H9 (cell line): Measurements from ENCODE around the gene ANKRD11. TPM values are rescaled to one million over a fixed set of nuclear protein-coding genes. Genes with fewer than 3 reads are reported as not detected.
A peak's percentile ranks its signal among the peaks of the same experiment; 100 is the strongest.

Experiments
- DNase-seq: peaks from one replicate; pipeline ENCODE4 v3.0.0-alpha.2; 2017
- H2AFZ ChIP-seq: one replicate; pipeline ENCODE4 v1.6.1; 2013; ENCODE audit warnings: mild to moderate bottlenecking, low read length, control low read depth, moderate library complexity
- H2AK5ac ChIP-seq: 2 replicates; pipeline ENCODE4 v1.6.1; 2013; ENCODE audit warnings: low read length, control low read depth, mixed read lengths; ENCODE audit not compliant: insufficient read length
- H2BK120ac ChIP-seq: one replicate; pipeline ENCODE4 v1.6.1; 2013; ENCODE audit warnings: low read depth, mild to moderate bottlenecking, low read length, control low read depth, inconsistent platforms; ENCODE audit not compliant: poor library complexity, severe bottlenecking
- H2BK12ac ChIP-seq: 2 replicates; pipeline ENCODE4 v1.6.1; 2013; ENCODE audit warnings: low read length, control low read depth, mixed read lengths, low read depth; ENCODE audit not compliant: insufficient read length
- H2BK15ac ChIP-seq: 2 replicates; pipeline ENCODE4 v1.6.1; 2013; ENCODE audit warnings: low read depth, low read length, control low read depth
- H2BK20ac ChIP-seq: one replicate; pipeline ENCODE4 v1.6.1; 2013; ENCODE audit warnings: low read depth, mild to moderate bottlenecking, low read length, control low read depth, inconsistent platforms; ENCODE audit not compliant: poor library complexity, severe bottlenecking
- H2BK5ac ChIP-seq: 2 replicates; pipeline ENCODE4 v1.6.1; 2013; ENCODE audit warnings: low read length, control low read depth, mixed read lengths; ENCODE audit not compliant: insufficient read length
- H3K14ac ChIP-seq: 2 replicates; pipeline ENCODE4 v1.6.1; 2013; ENCODE audit warnings: low read length, control low read depth; ENCODE audit not compliant: insufficient read depth
- H3K18ac ChIP-seq: 2 replicates; pipeline ENCODE4 v1.6.1; 2013; ENCODE audit warnings: low read depth, mild to moderate bottlenecking, mixed read lengths, low read length, control low read depth; ENCODE audit not compliant: insufficient read length
- H3K23ac ChIP-seq: 2 replicates; pipeline ENCODE4 v1.6.1; 2013; ENCODE audit warnings: low read length, control low read depth, mixed read lengths, low read depth; ENCODE audit not compliant: insufficient read length
- H3K23me2 ChIP-seq: 2 replicates; pipeline ENCODE4 v1.6.1; 2013; ENCODE audit warnings: low read depth, mild to moderate bottlenecking, mixed read lengths, low read length, control low read depth; ENCODE audit not compliant: insufficient read length, poor library complexity, severe bottlenecking
- H3K27ac ChIP-seq: 2 replicates; pipeline ENCODE4 v1.5.1; 2013; ENCODE audit warnings: low read length, control low read depth, mixed read lengths, low read depth; ENCODE audit not compliant: insufficient read length
- H3K27me3 ChIP-seq: 2 replicates; pipeline ENCODE4 v1.6.1; 2013; ENCODE audit warnings: low read length, control low read depth, inconsistent platforms; ENCODE audit not compliant: insufficient read depth
- H3K4ac ChIP-seq: 2 replicates; pipeline ENCODE4 v1.6.1; 2013; ENCODE audit warnings: low read depth, mild to moderate bottlenecking, control low read depth, inconsistent platforms, low read length, moderate library complexity
- H3K4me1 ChIP-seq: 2 replicates; pipeline ENCODE4 v1.6.1; 2013; ENCODE audit warnings: low read length, control low read depth, inconsistent platforms; ENCODE audit not compliant: insufficient read depth
- H3K4me2 ChIP-seq: 2 replicates; pipeline ENCODE4 v1.6.1; 2013; ENCODE audit warnings: low read length, control low read depth, mixed read lengths; ENCODE audit not compliant: insufficient read length, insufficient read depth
- H3K56ac ChIP-seq: 2 replicates; pipeline ENCODE4 v1.6.1; 2013; ENCODE audit warnings: low read depth, mild to moderate bottlenecking, mixed read lengths, low read length, control low read depth; ENCODE audit not compliant: insufficient read length
- H3K79me1 ChIP-seq: 2 replicates; pipeline ENCODE4 v1.6.1; 2013; ENCODE audit warnings: low read depth, mild to moderate bottlenecking, moderate library complexity, low read length, control low read depth, inconsistent platforms; ENCODE audit not compliant: insufficient read depth, poor library complexity, severe bottlenecking
- H3K79me2 ChIP-seq: 2 replicates; pipeline ENCODE4 v1.6.1; 2013; ENCODE audit warnings: low read length, control low read depth, inconsistent platforms; ENCODE audit not compliant: insufficient read depth
- H3K9ac ChIP-seq: 2 replicates; pipeline ENCODE4 v1.6.1; 2013; ENCODE audit warnings: low read length, control low read depth, mixed read lengths; ENCODE audit not compliant: insufficient read length; ENCODE audit errors: extremely low read depth
- H3K9me3 ChIP-seq: one replicate; pipeline ENCODE4 v1.6.1; 2013; ENCODE audit warnings: low read depth, low read length, inconsistent platforms; ENCODE audit not compliant: control insufficient read depth
- H3T11ph ChIP-seq: one replicate; pipeline ENCODE4 v1.6.1; 2013; ENCODE audit warnings: mild to moderate bottlenecking, low read length, control low read depth, inconsistent platforms
- H4K20me1 ChIP-seq: one replicate; pipeline ENCODE4 v1.6.1; 2013; ENCODE audit not compliant: control insufficient read depth, insufficient read length, insufficient read depth
- H4K5ac ChIP-seq: 2 replicates; pipeline ENCODE4 v1.6.1; 2013; ENCODE audit warnings: low read depth, mild to moderate bottlenecking, mixed read lengths, low read length, control low read depth; ENCODE audit not compliant: insufficient read length
- H4K8ac ChIP-seq: replicated peaks from 2 replicates; pipeline ENCODE4 v1.6.1; 2013; ENCODE audit warnings: low read length, control low read depth, mixed read lengths, low read depth; ENCODE audit not compliant: insufficient read length
- H4K91ac ChIP-seq: 2 replicates; pipeline ENCODE4 v1.6.1; 2013; ENCODE audit warnings: low read depth, mild to moderate bottlenecking, moderate library complexity, mixed read lengths, low read length, control low read depth; ENCODE audit not compliant: insufficient read length
- H3K27ac Mint-ChIP-seq, 3 experiments: 2 replicates in 2 of 3; 3 replicates in 1 of 3; pipeline ENCODE4 v1.8.0; 2020 to 2021; ENCODE audit warnings: mixed read lengths in 3 of 3, mild to moderate bottlenecking in 1 of 3, moderate library complexity in 1 of 3
- H3K27me3 Mint-ChIP-seq: 2 replicates; pipeline ENCODE4 v1.8.0; 2021; ENCODE audit warnings: low read depth, mild to moderate bottlenecking, moderate library complexity, mixed read lengths
- H3K36me3 Mint-ChIP-seq, 3 experiments: 2 replicates in 2 of 3; 3 replicates in 1 of 3; pipeline ENCODE4 v1.8.0; 2020 to 2021; ENCODE audit warnings: low read depth in 3 of 3, mixed read lengths in 3 of 3; ENCODE audit not compliant: insufficient read depth in 1 of 3
- H3K4me1 Mint-ChIP-seq, 2 experiments: 2 replicates each; pipeline ENCODE4 v1.8.0; 2020; ENCODE audit warnings: mixed read lengths in 2 of 2
- H3K4me3 Mint-ChIP-seq, 2 experiments: 2 replicates in 1 of 2; 3 replicates in 1 of 2; pipeline ENCODE4 v1.8.0; 2020 to 2021; ENCODE audit warnings: mild to moderate bottlenecking in 2 of 2, mixed read lengths in 2 of 2, moderate library complexity in 1 of 2
- H3K9me3 Mint-ChIP-seq, 2 experiments: 2 replicates in 1 of 2; 3 replicates in 1 of 2; pipeline ENCODE4 v1.8.0; 2020; ENCODE audit warnings: mild to moderate bottlenecking in 2 of 2, mixed read lengths in 2 of 2, moderate library complexity in 1 of 2
- WGBS: extraction: QIAGEN DNeasy Blood & Tissue Kit; methylation state at CpG from one replicate; pipeline ENCODE4 v1.1.7; 2013; ENCODE audit warnings: missing lambda C conversion rate, low lambda C conversion rate, mixed read lengths; ENCODE audit not compliant: insufficient read length; ENCODE audit errors: extremely low coverage; 5-methylcytosine and 5-hydroxymethylcytosine counted together
- total RNA-seq: library from RNA; stranded (reverse); gene quantifications from 2 replicates; pipeline ENCODE4 v1.2.1, GENCODE V29; 2021
- TF ChIP-seq, protein P1 (sequence below): fragments of 200-600 bp; sonication (generic); conservative IDR thresholded peaks from 3 replicates; pipeline ENCODE4 v1.8.0; 2021; ENCODE audit warnings: antibody characterized with exemption, mild to moderate bottlenecking

Gene ANKRD11
- total RNA-seq, 1 experiment from 2014 or later = 181 TPM

GRCh38 chr16:89453501-89454321, 36.6 kb downstream of the ANKRD11 start:
- Histone ChIP-seq H3K79me2 (peaks cover 79% of the 10 kb centered on the region), H2BK20ac (no peak overlapping the region), H3K18ac (no peak overlapping the region), H4K8ac (no peak overlapping the region), H4K5ac (no peak overlapping the region), H3K4me1 (no peaks in the 10 kb centered on the region; the same call in 1 of the 2 replicates), H4K20me1 (no peaks in the 10 kb centered on the region), H3K4me2 (no peak overlapping the region), H3K23ac (no peak overlapping the region), H3K27ac (no peak overlapping the region), H3K23me2 (no peaks in the 10 kb centered on the region), H2BK15ac (no peak overlapping the region), H3K9ac (no peak overlapping the region), H2BK12ac (no peak overlapping the region), H3K56ac (no peak overlapping the region), H3K14ac (no peak overlapping the region), H2BK5ac (no peak overlapping the region), H3T11ph (no peak overlapping the region), H3K27me3 (no peaks in the 10 kb centered on the region), H2BK120ac (no peak overlapping the region), H4K91ac (no peak overlapping the region), H3K9me3 (no peaks in the 10 kb centered on the region), H3K4ac (no peak overlapping the region), H3K79me1 (peaks cover 11% of the 10 kb centered on the region), H2AK5ac (no peak overlapping the region), H2AFZ (no peak overlapping the region)
- H3K4me1 Mint-ChIP-seq = peaks cover 28 to 29% of the 10 kb centered on the region in 2 experiments
- DNase-seq = no peak
- WGBS = no CpG with 5 or more reads among the region's 13 CpGs
- no peak overlapping the region; a peak in 1 of 5 replicates for H3K4me3 Mint-ChIP-seq
- no peaks in the 10 kb centered on the region for H3K27me3 Mint-ChIP-seq
- H3K36me3 Mint-ChIP-seq = peaks cover 1 to 11% (median 9%) of the 10 kb centered on the region in 3 experiments; a peak in 6 of 7 replicates
- H3K9me3 Mint-ChIP-seq = no peaks in the 10 kb centered on the region
- H3K27ac Mint-ChIP-seq = peak overlapping the region; percentile 11 to 87 (median 34); a peak in 3 of 7 replicates
- TF ChIP-seq, protein P1, sequence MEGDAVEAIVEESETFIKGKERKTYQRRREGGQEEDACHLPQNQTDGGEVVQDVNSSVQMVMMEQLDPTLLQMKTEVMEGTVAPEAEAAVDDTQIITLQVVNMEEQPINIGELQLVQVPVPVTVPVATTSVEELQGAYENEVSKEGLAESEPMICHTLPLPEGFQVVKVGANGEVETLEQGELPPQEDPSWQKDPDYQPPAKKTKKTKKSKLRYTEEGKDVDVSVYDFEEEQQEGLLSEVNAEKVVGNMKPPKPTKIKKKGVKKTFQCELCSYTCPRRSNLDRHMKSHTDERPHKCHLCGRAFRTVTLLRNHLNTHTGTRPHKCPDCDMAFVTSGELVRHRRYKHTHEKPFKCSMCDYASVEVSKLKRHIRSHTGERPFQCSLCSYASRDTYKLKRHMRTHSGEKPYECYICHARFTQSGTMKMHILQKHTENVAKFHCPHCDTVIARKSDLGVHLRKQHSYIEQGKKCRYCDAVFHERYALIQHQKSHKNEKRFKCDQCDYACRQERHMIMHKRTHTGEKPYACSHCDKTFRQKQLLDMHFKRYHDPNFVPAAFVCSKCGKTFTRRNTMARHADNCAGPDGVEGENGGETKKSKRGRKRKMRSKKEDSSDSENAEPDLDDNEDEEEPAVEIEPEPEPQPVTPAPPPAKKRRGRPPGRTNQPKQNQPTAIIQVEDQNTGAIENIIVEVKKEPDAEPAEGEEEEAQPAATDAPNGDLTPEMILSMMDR = peak; percentile 57
